ENCODE results near the gene GIN1.

GIN1 gene

DNA sequence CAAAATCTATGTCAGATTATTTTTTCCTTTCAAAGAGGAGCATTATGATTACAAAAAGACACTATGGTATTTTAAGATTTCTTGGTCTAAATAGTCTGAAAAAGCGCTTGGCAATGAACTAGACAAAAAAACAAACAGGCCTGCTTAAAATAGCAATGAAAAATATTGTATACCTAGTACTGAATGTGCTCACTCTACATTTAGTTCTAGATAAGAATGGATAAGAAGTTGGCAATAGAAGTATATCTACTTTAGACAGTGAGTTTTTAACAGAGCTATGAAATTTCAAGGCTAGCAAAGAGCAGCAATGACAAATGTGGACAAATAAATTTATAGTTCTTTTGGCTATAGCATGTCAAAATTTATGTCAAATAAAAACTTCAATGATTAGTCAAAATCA is 26.2 kb downstream of the GIN1 start:
- no peak overlapping the region for H3K4me2 ChIP-seq (ENCODE audit: low read length)
- TF ChIP-seq, protein P1, sequence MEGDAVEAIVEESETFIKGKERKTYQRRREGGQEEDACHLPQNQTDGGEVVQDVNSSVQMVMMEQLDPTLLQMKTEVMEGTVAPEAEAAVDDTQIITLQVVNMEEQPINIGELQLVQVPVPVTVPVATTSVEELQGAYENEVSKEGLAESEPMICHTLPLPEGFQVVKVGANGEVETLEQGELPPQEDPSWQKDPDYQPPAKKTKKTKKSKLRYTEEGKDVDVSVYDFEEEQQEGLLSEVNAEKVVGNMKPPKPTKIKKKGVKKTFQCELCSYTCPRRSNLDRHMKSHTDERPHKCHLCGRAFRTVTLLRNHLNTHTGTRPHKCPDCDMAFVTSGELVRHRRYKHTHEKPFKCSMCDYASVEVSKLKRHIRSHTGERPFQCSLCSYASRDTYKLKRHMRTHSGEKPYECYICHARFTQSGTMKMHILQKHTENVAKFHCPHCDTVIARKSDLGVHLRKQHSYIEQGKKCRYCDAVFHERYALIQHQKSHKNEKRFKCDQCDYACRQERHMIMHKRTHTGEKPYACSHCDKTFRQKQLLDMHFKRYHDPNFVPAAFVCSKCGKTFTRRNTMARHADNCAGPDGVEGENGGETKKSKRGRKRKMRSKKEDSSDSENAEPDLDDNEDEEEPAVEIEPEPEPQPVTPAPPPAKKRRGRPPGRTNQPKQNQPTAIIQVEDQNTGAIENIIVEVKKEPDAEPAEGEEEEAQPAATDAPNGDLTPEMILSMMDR (IDR thresholded peaks at IDR 0.05): no peak
- no peak overlapping the region for H3K4me3 ChIP-seq (ENCODE audit: low read depth, low read length)
- H3K79me2 ChIP-seq: no peaks in the 10 kb centered on the region
- H3K36me3 ChIP-seq (ENCODE audit: control insufficient read depth, insufficient read depth, low read length): no peaks in the 10 kb centered on the region
- no peaks in the 10 kb centered on the region for H3K9me3 ChIP-seq (ENCODE audit: control insufficient read depth, low read length)
- H3K27me3 ChIP-seq (ENCODE audit: control insufficient read depth, insufficient read depth, low read length): no peaks in the 10 kb centered on the region
- no peak overlapping the region for H2AFZ ChIP-seq
- H3K27ac ChIP-seq: no peak overlapping the region
- H3K4me1 ChIP-seq: no peaks in the 10 kb centered on the region
- H3K9ac ChIP-seq: no peak overlapping the region

DNA sequence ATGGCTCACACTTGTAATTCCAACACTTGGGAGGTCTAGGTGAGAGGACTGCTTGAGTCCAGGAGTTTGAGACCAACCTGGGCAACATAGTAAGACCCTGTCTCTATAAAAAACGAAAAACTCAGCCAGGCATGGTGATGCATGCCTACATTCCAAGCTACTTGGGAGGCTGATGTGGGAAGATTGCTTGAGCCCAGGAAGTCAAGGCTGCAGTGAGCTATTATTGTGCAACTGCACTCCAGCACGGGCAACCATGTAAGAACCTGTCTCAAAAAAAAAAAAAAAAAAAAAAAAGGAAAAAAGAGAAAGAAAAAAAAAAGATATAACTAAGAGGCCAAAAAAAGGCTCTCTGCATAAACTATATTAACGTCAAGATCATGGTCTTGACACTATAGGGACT is 27.3 kb downstream of the GIN1 start:
- no peaks in the 10 kb centered on the region for H3K27me3 ChIP-seq (ENCODE audit: control insufficient read depth, insufficient read depth, low read length)
- no peaks in the 10 kb centered on the region for H3K4me1 ChIP-seq
- no peak overlapping the region for H3K9ac ChIP-seq
- TF ChIP-seq, protein P1 (IDR thresholded peaks at IDR 0.05): no peak
- H3K79me2 ChIP-seq: no peaks in the 10 kb centered on the region
- no peak overlapping the region for H3K4me2 ChIP-seq (ENCODE audit: low read length)
- H3K9me3 ChIP-seq (ENCODE audit: control insufficient read depth, low read length): no peaks in the 10 kb centered on the region
- no peak overlapping the region for H3K4me3 ChIP-seq (ENCODE audit: low read depth, low read length)
- no peak overlapping the region for H2AFZ ChIP-seq
- no peaks in the 10 kb centered on the region for H3K36me3 ChIP-seq (ENCODE audit: control insufficient read depth, insufficient read depth, low read length)
- H3K27ac ChIP-seq: no peak overlapping the region

- H3K4me2 ChIP-seq (ENCODE audit: low read length): no peak overlapping the region
- no peaks in the 10 kb centered on the region for H3K36me3 ChIP-seq (ENCODE audit: control insufficient read depth, insufficient read depth, low read length)
- H3K27ac ChIP-seq: no peak overlapping the region
- no peak overlapping the region for H2AFZ ChIP-seq
- no peaks in the 10 kb centered on the region for H3K4me1 ChIP-seq
- H3K9me3 ChIP-seq (ENCODE audit: control insufficient read depth, low read length): no peaks in the 10 kb centered on the region
- H3K9ac ChIP-seq: no peak overlapping the region
- TF ChIP-seq, protein P1 (IDR thresholded peaks at IDR 0.05): no peak
- no peak overlapping the region for H3K4me3 ChIP-seq (ENCODE audit: low read depth, low read length)
- no peaks in the 10 kb centered on the region for H3K79me2 ChIP-seq
- H3K27me3 ChIP-seq (ENCODE audit: control insufficient read depth, insufficient read depth, low read length): no peaks in the 10 kb centered on the region
Measured at GRCh38 chr5:103090791-103091190, 29.1 kb downstream of the GIN1 start.

DNA sequence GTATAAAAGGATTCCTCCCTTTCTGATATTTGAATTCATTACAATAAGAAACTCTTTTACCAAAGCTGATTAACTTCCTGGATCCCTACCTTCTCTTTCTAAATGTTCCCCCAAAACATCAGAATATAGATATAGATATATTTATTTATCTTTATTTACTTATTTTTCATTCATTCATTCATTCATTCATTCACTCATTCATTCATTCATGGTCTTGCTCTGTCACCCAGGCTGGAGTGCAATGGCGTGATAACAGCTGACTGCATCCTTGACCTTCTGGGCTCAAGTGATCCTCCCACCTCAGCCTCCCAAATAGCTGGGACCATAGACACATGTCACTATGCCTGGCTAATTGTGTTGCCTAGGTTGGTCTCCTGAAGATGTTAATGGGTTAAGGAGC is 30.7 kb downstream of the GIN1 start:
- H3K9ac ChIP-seq: no peak overlapping the region
- H3K79me2 ChIP-seq: no peaks in the 10 kb centered on the region
- no peaks in the 10 kb centered on the region for H3K9me3 ChIP-seq (ENCODE audit: control insufficient read depth, low read length)
- H3K4me3 ChIP-seq (ENCODE audit: low read depth, low read length): no peak overlapping the region
- H3K36me3 ChIP-seq (ENCODE audit: control insufficient read depth, insufficient read depth, low read length): no peaks in the 10 kb centered on the region
- H3K4me2 ChIP-seq (ENCODE audit: low read length): no peak overlapping the region
- TF ChIP-seq, protein P1 (IDR thresholded peaks at IDR 0.05): no peak
- H3K27ac ChIP-seq: no peak overlapping the region
- H3K4me1 ChIP-seq: no peaks in the 10 kb centered on the region
- H2AFZ ChIP-seq: no peak overlapping the region
- H3K27me3 ChIP-seq (ENCODE audit: control insufficient read depth, insufficient read depth, low read length): no peaks in the 10 kb centered on the region

DNA sequence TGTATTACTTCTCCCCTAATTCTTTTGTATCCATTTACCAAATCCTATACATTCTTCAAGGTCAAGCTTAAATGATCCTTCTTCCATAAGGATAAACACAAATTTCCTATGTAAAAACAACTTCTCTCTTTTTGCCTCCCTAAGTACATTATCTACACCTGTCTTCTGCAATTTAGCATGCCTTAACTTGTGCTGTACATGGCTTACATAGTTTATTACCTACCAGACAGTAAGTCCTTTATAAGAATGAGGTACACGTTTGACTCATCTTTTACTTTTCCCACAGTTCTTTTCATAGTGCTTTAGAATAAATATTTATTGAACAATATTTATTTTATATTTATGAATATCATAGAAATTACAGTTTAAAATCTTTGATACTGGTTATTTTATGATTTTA is 33.4 kb downstream of the GIN1 start:
- no peaks in the 10 kb centered on the region for H3K4me1 ChIP-seq
- H3K4me3 ChIP-seq (ENCODE audit: low read depth, low read length): no peak overlapping the region
- H3K9ac ChIP-seq: no peak overlapping the region
- no peak overlapping the region for H3K27ac ChIP-seq
- H3K27me3 ChIP-seq (ENCODE audit: control insufficient read depth, insufficient read depth, low read length): no peaks in the 10 kb centered on the region
- no peaks in the 10 kb centered on the region for H3K79me2 ChIP-seq
- TF ChIP-seq, protein P1 (IDR thresholded peaks at IDR 0.05): no peak
- H3K4me2 ChIP-seq (ENCODE audit: low read length): no peak overlapping the region
- H3K36me3 ChIP-seq (ENCODE audit: control insufficient read depth, insufficient read depth, low read length): no peaks in the 10 kb centered on the region
- H3K9me3 ChIP-seq (ENCODE audit: control insufficient read depth, low read length): no peaks in the 10 kb centered on the region
- no peak overlapping the region for H2AFZ ChIP-seq
